Fibroblast of skin of abdomen (primary cell): Measurements from ENCODE around the gene SLC45A1.

ENCODE experiments used
- DNase-seq: peaks from one replicate; pipeline ENCODE4 v3.0.0-alpha.2; 2013

The SLC45A1 gene

GRCh38 chr1:8355439-8356255, 37.7 kb downstream of the SLC45A1 start:
- no peak for DNase-seq

GRCh38 chr1:8356256-8357209, 38.6 kb downstream of the SLC45A1 start:
- DNase-seq = no peak

- DNase-seq = no peak
Measured at GRCh38 chr1:8357329-8358101, 39.6 kb downstream of the SLC45A1 start.

GRCh38 chr1:8358241-8358896, 40.5 kb downstream of the SLC45A1 start:
- no peak for DNase-seq

GRCh38 chr1:8358897-8359616, 41.1 kb downstream of the SLC45A1 start:
- no peak for DNase-seq

DNA sequence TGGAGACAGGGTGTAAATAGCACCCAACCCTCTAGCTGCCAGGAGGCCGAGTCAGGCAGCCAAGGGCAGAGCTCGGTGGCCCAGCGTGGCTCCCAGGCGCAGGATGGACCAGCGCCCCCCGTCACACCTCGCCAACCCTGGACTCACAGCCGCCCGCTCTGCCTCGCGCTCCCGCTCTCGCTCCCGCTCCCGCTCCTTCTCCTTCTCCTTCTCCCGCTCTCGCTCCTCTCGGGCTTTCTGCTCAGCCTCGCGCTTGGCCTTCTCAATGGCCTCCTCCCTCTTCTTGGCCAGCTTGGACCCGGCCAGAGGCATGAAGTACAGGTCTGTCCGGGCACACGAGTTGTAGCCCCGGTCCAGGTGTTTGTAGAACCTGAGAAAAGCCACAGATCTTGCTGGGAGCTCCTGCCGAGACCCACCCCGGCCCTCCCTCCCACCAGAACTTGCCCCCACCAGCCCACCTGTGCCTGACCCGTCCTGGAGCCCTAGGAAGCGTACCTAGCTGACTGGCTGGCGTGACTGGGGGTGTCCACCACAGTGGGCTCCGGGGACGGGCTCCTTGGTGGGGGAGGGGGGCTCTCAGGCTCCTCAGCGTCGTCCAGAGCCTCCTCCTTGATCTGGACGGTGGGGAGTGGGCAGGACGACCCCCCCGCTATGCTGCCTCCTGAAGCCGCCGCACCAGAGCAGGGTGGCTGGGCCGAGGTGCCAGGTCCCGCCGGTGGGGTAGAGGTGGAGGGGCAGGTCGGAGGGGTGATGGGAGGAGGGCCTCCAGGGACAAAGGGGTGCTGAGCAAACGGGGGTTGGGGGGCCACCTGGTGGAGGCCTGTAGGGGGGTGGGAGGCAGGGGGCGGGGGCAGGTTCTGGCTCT, 41.9 kb downstream of the SLC45A1 start:
- DNase-seq = no peak

- DNase-seq = no peak
Measured at GRCh38 chr1:8360493-8361197, 42.7 kb downstream of the SLC45A1 start.

- DNase-seq = no peak
Measured at GRCh38 chr1:8361198-8361849, 43.4 kb downstream of the SLC45A1 start.

DNA sequence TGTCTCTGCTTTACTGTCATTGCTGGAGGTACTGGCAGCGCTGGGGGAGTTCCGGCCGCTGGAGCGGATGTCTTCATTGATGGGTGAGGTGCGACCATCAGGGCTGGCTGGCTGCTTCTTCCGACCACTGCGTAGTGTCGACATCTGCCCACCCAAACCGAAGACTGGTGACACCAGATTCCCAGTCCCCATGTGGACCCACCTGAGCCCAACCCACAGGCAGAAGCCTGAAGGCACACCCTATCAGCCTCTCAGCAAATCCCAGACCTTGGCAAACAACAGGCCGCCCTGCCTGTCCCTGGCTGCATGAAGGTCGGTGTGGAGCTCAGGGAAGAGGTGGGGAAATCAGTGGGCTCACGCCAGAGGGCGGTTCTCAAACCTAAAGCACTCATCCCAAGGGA, 44.8 kb downstream of the SLC45A1 start:
- no peak for DNase-seq

DNA sequence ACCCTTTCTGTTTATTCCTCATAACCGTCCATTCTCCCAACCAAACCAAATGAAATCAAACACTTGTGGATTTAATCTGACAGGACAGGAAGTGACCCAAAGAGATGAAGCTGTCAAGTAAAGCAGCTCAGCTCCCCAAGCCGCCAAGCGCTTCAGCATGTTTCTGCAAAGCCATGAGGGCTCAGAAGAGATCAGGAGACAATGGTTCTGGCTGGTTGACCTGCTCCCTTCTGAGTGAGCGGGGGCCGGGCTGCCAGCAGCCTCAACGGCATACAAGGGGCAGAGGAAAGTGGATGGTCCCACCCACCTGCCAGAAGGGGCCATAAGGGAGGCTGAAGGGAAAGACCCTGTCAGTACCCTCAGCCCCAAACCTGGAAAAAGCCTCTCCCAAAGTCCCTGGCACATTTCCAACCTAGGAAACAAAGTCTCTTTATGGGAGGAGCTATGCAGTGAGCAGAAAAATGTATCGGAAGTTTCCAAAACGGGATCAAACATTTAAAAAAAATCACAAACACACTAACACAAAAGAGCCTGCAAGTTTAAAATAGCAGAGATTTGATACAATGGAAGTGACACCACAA, 45.4 kb downstream of the SLC45A1 start:
- DNase-seq = no peak

DNA sequence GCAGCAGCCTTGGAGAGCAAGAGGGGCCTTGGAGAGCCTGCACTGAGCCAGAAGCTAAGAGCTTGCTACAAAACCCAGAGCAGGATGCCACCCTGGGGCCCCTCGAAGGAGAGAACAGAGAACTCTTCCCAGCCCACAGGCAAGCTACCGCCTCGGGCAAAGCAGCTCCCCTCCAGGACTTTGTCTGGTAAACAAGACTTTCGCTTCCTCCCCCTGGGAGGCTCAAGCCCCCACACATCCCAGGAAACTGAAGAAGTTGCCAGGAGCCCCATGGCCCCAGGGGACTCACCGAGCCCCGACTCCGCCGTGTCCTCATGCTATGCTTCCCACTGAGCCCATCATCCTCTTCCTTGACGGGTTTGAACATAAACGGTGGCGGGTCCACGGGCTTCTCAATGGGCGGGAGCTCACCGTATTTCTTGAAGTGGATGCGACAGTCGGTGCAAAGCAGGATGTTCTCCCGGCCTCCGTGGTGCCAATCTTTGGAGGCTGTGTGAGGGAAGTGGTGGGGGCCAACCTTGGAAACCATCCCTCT, 45.9 kb downstream of the SLC45A1 start:
- no peak for DNase-seq

- DNase-seq = no peak
Measured at GRCh38 chr1:8364528-8365442, 46.9 kb downstream of the SLC45A1 start.

DNA sequence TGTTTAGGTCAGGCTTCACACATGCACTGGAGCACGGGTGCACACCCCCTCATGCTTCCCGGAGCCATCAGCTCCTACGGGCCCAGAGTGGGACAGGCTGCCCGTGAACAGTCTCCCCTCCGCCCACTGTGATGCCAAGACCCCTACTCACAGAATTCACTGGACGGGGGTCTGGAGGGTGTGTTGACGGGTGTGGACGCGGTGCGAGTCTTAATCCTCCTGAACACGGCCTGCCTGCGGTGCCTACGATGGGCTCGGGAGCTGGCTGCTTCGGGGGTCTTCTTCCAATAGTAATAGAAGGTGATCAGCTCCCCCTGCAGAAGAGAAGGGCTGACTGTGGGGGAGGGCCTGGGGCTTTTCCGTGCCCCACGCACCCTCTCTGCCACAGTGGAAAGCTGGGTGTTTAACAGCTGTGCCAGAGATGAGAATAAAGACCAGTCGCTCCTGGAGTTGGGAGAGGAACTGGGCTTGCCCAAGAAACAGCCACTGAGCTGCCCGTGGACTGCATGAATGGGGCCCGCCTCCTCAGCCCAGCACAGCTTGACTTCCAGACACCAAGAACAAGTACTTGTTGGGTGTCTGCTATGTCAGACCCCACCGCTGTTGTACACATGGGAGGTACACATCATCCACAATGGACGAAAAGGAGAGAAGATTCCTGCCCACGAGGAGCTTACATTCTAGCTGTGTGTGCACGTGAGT, 47.9 kb downstream of the SLC45A1 start:
- no peak for DNase-seq

DNA sequence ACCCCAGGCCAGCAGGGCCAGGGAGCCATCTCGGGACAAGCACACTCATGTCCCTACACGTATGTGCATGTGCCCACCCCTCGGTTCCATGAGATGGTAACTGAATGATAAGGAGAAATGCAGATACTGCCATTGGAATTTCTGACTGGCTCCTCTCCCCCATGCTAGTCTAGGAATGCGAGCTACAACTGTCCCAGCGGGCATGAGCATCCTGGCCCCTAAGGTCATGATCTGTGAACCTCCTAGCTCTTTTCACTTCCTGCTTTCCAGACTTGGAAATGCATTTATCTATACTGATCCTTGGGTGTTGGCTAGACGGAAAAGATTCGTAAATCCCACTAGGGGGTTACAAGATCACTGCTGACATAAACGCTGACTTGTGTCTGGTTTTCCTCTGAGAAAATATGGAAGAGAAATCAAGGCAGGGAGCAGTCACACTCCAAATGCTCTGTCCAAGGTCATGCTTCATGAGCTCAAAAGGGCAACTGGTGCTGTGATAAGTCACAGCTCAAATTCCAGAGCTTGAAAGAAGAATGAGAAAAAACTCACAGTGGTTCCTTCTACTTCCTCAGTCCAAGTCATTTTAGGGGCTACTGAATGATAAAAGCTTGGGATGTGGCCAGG, 49.8 kb downstream of the SLC45A1 start:
- no peak for DNase-seq

GRCh38 chr1:8368956-8369639, 51.2 kb downstream of the SLC45A1 start:
- no peak for DNase-seq
